Embryonic facial prominence (tissue), 1 donor: ENCODE results near the gene PAIP2.

ENCODE experiments used
- DNase-seq: peaks from one replicate; pipeline ENCODE4 v3.0.0-alpha.2; 2016; ENCODE audit errors: extremely low spot score

The PAIP2 gene

DNA sequence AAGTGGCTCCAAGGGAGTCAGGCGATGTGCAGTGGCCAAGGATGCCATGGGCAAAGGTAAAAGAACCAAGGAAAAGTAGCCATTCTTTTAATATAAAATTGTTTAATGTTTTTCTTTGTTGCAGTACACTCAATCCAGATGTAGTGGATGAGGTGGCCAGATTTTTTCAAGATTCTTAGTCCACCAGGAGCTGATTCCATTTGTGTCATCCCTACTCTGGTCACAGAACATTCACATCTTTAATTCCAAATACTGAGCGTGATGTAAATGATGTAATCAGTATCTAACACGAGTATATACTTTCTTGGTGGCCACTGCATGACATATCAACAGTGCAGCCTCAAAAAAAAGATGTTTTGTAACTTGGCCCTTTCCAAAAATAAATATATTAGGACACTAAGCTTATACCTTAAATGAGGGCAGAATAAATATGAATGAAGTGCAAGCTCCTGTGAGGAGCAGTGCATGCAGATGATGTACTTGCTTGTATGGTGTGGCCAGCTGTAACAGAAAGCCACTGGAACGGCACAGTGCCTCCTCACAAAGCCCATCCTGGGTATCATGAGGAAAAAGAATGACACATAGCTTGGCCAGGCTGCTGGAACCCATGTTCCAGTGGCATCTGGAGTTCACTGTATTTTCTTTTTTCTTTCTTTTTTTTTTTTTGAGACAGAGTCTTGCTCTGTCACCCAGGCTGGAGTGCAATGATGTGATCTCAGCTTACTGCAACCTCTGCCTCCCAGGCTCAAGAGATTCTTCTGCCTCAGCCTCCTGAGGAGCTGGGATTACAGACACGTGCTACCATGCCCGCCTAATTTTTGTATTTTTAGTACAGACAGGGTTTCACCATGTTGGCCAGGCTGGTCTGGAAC is 68.7 kb downstream of the PAIP2 start:
- no peak for DNase-seq

DNA sequence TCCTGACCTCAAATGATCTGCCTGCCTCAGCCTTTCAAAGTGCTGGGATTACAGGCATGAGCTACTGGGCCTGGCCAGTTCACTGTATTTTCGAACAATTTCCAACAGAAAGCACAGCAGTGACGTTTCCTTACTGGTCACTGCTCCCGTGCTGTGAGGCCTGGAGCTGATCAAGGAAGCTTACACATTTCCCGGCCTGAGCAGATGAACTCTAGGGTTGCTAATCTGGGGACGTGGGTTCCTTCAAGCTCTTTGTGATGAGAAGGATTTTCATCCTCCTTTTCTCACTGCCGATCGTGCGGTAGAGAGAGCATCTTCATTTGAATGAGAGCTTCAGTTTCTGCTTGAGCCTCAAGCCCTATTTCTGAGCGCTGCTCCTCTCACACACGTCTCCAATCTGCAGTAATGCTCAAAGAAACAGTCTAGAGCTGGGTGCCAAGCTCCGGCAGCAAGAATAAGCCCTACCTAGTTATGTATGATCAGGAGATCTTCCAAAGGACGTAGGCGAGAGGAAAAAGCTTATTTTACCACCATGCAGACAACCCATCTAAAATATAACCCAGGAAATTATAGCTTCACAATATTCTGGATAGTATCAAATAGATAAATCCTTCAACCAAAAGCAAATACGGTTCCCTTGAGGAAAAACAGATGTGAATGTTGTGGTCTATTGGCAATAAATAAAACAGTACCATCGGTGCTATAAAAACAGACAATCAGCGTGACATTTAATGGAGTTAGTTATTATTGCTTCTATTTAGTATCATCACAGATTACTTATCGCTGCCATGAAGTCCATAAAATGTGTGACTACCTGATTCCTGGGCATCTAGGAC is 69.6 kb downstream of the PAIP2 start:
- no peak for DNase-seq

DNA sequence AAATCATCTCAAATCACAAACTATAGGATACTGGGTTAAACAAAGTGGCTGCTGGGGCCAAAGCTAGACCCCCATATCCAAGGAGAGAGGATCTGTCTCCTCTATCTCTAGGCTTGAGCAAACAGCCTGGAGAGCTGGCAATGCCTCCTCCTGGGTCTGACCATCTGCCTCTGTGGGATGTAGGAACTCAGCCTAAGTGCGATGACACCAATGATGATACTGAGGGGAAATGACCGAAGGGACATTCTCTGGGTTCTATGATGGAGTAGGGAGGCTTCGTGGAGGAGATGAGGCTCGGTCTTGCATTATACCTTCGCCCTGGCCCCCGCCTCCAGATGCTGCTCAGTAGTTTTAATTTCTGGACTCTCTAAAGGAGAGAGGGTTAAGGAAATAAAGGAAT is 71.5 kb downstream of the PAIP2 start:
- DNase-seq, result no peak

DNA sequence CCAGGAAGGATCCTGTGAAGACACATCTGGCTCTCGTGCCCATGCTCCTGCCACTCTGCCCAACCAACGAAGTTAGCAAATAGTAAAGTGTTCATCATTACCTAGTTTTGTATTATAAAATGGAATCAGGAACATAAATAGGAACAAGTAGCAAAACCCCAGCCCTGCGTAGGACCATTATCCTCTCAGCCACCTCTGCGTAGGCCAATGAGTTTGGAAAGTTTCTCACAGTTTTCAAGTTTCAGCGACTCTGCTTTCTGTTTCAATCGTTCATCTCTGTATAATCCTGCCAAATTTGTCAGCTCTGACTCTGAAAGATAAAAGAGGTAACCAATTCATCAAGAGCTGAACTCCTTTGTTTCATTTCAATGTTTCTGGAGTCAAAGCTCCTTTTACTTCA is 72.3 kb downstream of the PAIP2 start:
- DNase-seq, result no peak

DNA sequence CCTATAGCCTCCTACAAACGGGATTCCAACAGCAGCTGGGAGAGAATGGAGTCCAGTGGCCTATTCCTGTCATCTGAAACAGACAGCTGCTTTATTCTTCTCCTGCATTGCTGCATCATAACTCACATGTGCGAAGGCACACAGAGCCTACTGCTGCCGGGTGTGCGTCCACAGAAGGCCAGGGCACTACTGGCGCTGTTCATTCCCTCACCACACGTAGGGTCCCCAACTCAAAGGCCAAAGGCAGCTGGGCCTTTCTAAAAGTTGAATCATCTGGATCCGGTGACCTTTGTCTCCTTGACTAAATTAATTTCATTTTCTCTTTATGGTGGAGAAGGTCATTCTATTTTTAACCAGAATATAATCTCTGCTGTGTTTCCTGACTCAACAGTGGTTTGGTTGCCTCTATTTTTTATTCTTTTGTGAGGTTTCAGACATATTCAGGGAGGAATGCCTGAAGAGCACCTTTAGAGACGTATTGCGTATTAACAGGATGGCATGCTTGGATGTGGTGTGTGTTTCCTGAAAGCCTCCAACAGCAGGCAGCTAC is 73.0 kb downstream of the PAIP2 start:
- DNase-seq, result no peak

DNA sequence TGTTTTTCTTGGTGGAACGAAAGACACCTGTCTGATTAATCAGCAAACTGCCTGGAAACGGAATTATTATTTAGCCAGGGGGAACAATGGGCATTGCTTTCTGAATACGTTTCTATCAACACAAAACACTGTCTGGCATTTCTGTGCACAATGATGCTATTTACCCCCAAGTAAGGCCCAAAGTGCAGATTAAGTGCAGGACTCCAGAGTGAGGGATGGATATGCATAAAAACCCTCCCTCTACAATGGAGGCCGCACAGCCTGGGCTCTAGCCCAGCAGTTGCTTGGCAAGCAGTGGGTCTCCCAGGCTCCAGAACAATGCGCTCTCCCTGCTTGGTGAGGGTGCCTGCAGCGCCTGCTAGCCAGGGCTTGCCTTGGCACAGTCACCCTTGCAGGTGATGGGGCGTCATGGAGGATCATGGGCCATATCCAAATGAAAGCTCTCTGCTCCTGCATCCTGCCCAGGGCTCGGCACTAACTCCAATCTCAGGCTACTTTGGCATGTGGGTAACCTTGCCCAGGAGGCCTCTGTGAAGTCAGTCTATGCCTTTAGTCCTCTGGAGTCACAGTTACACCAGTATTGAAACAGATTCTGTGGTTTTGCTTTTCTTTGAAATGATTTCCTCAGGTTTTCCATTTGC is 73.7 kb downstream of the PAIP2 start:
- DNase-seq, result no peak

DNA sequence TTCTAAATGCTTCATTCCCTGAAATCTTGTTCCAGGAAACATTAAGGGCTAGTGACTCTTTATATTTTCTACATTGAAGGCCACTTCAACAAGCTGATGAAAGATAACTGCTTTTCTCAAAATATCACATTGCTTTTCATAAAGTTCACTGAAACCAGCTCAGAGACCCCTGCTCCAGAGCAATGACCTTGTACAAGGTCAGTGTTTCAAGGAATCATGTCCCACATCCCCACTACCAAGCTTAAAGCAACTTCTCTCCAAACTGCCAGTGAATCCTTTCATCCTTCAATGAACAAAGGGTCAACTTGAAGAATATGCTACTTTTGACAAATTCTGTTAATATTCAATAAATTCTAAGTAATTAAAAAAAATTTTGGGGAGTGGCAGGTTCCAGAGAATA is 74.2 kb downstream of the PAIP2 start:
- no peak for DNase-seq

DNA sequence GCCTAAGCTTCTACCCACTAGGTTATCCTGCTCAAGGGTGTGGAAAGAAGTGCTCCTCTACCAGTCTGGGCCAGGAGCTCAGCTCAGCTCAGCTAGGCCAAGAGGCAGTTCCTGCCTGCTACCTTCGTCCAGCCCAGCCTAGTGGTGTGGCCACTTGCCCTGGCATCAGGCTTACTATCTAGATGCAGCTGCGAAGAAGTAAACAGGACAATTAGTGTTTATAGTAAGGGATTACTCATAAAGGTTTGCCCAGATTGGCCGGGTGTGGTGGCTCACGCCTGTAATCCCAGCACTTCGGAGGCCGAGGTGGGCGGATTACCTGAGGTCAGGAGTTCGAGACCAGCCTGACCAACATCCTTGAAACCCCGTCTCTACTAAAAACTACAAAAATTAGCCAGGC is 75.0 kb downstream of the PAIP2 start:
- DNase-seq, result no peak

DNA sequence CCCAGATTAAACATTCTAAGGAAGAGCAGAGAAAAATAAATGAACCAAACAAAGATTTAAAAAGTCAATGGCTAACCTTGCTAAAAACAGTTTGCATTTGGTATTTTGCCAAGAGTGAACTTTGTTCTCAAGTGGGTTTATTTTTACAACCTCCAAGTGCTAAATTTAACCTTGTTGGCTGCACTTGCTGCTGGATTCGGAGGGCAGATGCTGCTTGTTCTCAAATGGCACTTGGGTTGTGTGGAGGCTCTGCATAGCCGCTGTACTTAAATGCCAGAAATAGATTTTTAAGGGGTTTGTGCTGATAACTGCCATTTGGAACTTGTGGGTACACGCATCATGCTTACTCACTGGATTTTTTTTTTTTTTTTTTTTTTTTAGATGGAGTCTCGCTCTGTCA is 75.6 kb downstream of the PAIP2 start:
- no peak for DNase-seq

DNA sequence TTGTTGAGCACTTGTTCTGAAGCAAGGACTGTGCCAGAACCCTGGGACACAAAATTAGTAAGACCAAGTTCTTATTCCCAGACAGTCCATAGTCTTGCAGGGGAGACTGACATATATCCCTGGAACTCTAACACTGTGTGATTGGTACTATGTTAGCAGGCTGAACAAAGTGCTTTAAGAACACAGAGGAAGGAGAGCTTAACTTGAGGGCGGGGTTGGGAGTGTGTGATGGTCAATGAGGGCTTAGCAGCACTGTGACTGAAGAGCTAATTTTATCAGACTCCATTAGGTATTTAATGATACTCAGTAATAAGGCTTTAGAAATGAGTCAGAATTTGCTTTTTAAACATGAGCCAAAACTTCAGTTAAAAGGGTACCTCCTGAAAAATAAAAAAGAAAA is 77.1 kb downstream of the PAIP2 start:
- no peak for DNase-seq
